Thyroid gland (tissue), 4 donors: ENCODE results near the gene TUBB1. TPM values are rescaled to one million over a fixed set of nuclear protein-coding genes. Genes with fewer than 3 reads are reported as not detected.

ENCODE experiments used
- DNase-seq, 2 donors: peaks; one replicate each; pipeline ENCODE4 v3.0.0-alpha.2; 2019
- H3K27ac ChIP-seq, 3 donors: fragments of 200-600 bp; sonication (generic); 1 replicate in 2 of 3; 2 replicates in 1 of 3; pipeline ENCODE4 v1.5.1; 2016 to 2019; ENCODE audit warnings: mild to moderate bottlenecking in 1 of 3, moderate library complexity in 1 of 3
- H3K27me3 ChIP-seq: fragments of 200-600 bp; sonication (generic); one replicate; pipeline ENCODE4 v1.5.1; 2019
- H3K36me3 ChIP-seq, 2 donors: fragments of 200-600 bp; sonication (generic); one replicate each; pipeline ENCODE4 v1.5.1; 2016 to 2019
- H3K4me1 ChIP-seq, 2 donors: fragments of 200-600 bp; sonication (generic); one replicate each; pipeline ENCODE4 v1.5.1; 2017 to 2019
- H3K4me3 ChIP-seq, 3 donors: fragments of 200-600 bp; sonication (generic); replicated peaks in 1 of 3; 1 replicate in 2 of 3; 2 replicates in 1 of 3; pipeline ENCODE4 v1.5.1; 2016; ENCODE audit warnings: mild to moderate bottlenecking in 1 of 3
- H3K9me3 ChIP-seq: fragments of 200-600 bp; sonication (generic); one replicate; pipeline ENCODE4 v1.5.1; 2017
- CTCF ChIP-seq, 6 experiments: fragments of 200-600 bp in 3 of 6; fragments of 450-650 bp in 3 of 6; sonication (generic) in 3 of 6; IDR thresholded peaks; one replicate each; pipeline ENCODE4 v1.5.1; 2016 to 2019; ENCODE audit warnings: antibody characterized with exemption in 6 of 6, mild to moderate bottlenecking in 2 of 6, inconsistent platforms in 1 of 6, moderate library complexity in 1 of 6
- POLR2A ChIP-seq, 2 donors: fragments of 450-650 bp; IDR thresholded peaks; one replicate each; pipeline ENCODE4 v1.6.1; 2017; ENCODE audit warnings: antibody characterized with exemption in 2 of 2, mild to moderate bottlenecking in 2 of 2, moderate library complexity in 1 of 2
- WGBS, 2 donors: methylation state at CpG; one replicate each; pipeline ENCODE4 v1.1.5; 2017; 5-methylcytosine and 5-hydroxymethylcytosine counted together
- intact Hi-C: fragments of 100-400 bp; cut with DNase I; formaldehyde crosslinking; loops from one replicate; pipeline ENCODE4 v1.15.1; 2023
- total RNA-seq, 4 donors: library from RNA; depleted of rRNA; stranded (reverse); fragments of >200 nt; gene quantifications; one replicate each; pipeline ENCODE4 v1.2.3, GENCODE V29; 2016

The TUBB1 gene
- total RNA-seq, 4 donors from 2014 or later: 0.11 to 0.46 TPM; not detected in 2

GRCh38 chr20:58985656-58986055 lies 33.6 kb upstream of the TUBB1 start:
- intact Hi-C loops: loop anchor here (10.0 kb wide), 1 partner anchor 49 kb away; the partner anchor contains the start of gene ATP5F1E
- Histone ChIP-seq H3K36me3 (peaks cover 24 to 28% of the 10 kb centered on the region in 2 donors), H3K27me3 (no peaks in the 10 kb centered on the region), H3K4me3 (no peak overlapping the region), H3K27ac (peak overlapping the region in 2 of 3 donors; percentile 71 to 87), H3K4me1 (peaks cover 62 to 68% of the 10 kb centered on the region in 2 donors), H3K9me3 (no peaks in the 10 kb centered on the region)
- TF ChIP-seq CTCF (IDR thresholded peaks at IDR 0.05): no peak
- 69 to 80% methylated on average over 5 of the region's 5 CpGs for WGBS, 2 donors
- no peak for DNase-seq

- peak overlapping the region; percentile 61 to 87 (median 71) for H3K27ac ChIP-seq
- H3K4me1 ChIP-seq: peaks cover 62 to 68% of the 10 kb centered on the region in 2 donors
- H3K27me3 ChIP-seq: no peaks in the 10 kb centered on the region
- H3K36me3 ChIP-seq: peaks cover 31 to 36% of the 10 kb centered on the region in 2 donors
- no peak for DNase-seq
- intact Hi-C loops: loop anchor here (10.0 kb wide), 1 partner anchor 48 kb away; the partner anchor contains the start of gene ATP5F1E
- H3K4me3 ChIP-seq: no peak overlapping the region
- no peaks in the 10 kb centered on the region for H3K9me3 ChIP-seq
- WGBS, 2 donors: 79 to 82% methylated on average over 9 of the region's 9 CpGs
- TF ChIP-seq CTCF (IDR thresholded peaks at IDR 0.05) (no peak), POLR2A (IDR thresholded peaks at IDR 0.05) (no peak)
These were observed 32.8 kb upstream of the TUBB1 start for GRCh38 chr20:58986286-58986967.

- no peak for TF ChIP-seq POLR2A (IDR thresholded peaks at IDR 0.05)
- no peak for TF ChIP-seq CTCF (IDR thresholded peaks at IDR 0.05)
- intact Hi-C loops: loop anchor here (10.0 kb wide), 1 partner anchor 48 kb away; the partner anchor contains the start of gene ATP5F1E
- H3K4me3 ChIP-seq: no peak overlapping the region
- no peak for DNase-seq
- no peaks in the 10 kb centered on the region for H3K27me3 ChIP-seq
- WGBS, 2 donors: 89 to 91% methylated on average over 8 of the region's 8 CpGs
- no peaks in the 10 kb centered on the region for H3K9me3 ChIP-seq
- H3K36me3 ChIP-seq: peaks cover 37 to 41% of the 10 kb centered on the region in 2 donors
- peak overlapping the region; percentile 61 to 87 (median 71) for H3K27ac ChIP-seq
- H3K4me1 ChIP-seq: peaks cover 62 to 67% of the 10 kb centered on the region in 2 donors
These were observed 32.2 kb upstream of the TUBB1 start for GRCh38 chr20:58986968-58987517.

GRCh38 chr20:58987790-58988564 lies 31.3 kb upstream of the TUBB1 start:
- Histone ChIP-seq H3K4me1 (peaks cover 58 to 64% of the 10 kb centered on the region in 2 donors), H3K27ac (peak overlapping the region; percentile 43 to 87 (median 71)), H3K4me3 (no peak overlapping the region), H3K36me3 (peaks cover 46 to 49% of the 10 kb centered on the region in 2 donors), H3K9me3 (no peaks in the 10 kb centered on the region), H3K27me3 (no peaks in the 10 kb centered on the region)
- WGBS, 2 donors: 65 to 73% methylated on average over 8 to 9 of the region's 9 CpGs
- intact Hi-C loops: loop anchor here (10.0 kb wide), 1 partner anchor 47 kb away; the partner anchor contains the start of gene ATP5F1E
- TF ChIP-seq POLR2A (IDR thresholded peaks at IDR 0.05) (no peak), CTCF (IDR thresholded peaks at IDR 0.05) (no peak)
- peak; percentile 43 to 58 for DNase-seq
